ENCODE measurements around the gene ANO4.

ANO4 gene

DNA sequence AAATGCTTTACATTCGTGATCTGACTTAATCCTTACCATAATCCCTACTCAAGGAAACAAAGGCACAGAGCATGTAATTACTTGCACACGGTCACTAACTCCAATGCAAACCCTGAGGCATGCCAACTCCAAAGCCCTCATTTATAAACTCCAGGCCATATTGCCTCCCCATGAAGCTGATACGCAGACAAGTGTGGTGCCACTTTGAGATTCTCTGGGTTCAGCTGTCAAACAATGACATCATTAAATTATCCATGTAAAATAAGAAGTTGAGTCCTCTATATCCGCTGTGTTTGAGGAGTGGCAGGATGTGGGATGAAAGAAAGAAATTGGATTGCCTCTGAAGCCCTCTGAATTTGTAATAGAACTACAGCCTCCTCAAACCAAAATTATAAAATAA lies 62.8 kb downstream of the ANO4 start:
- DNase-seq (ENCODE audit: low read depth) = no peak
- TF ChIP-seq, protein P1, sequence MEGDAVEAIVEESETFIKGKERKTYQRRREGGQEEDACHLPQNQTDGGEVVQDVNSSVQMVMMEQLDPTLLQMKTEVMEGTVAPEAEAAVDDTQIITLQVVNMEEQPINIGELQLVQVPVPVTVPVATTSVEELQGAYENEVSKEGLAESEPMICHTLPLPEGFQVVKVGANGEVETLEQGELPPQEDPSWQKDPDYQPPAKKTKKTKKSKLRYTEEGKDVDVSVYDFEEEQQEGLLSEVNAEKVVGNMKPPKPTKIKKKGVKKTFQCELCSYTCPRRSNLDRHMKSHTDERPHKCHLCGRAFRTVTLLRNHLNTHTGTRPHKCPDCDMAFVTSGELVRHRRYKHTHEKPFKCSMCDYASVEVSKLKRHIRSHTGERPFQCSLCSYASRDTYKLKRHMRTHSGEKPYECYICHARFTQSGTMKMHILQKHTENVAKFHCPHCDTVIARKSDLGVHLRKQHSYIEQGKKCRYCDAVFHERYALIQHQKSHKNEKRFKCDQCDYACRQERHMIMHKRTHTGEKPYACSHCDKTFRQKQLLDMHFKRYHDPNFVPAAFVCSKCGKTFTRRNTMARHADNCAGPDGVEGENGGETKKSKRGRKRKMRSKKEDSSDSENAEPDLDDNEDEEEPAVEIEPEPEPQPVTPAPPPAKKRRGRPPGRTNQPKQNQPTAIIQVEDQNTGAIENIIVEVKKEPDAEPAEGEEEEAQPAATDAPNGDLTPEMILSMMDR (conservative IDR thresholded peaks at IDR 0.05; ENCODE audit: low read length) = no peak
- H3K4me3 ChIP-seq (ENCODE audit: low read length) = no peak overlapping the region

GRCh38 chr12:100857971-100858370 lies 63.4 kb downstream of the ANO4 start:
- TF ChIP-seq, protein P1 (conservative IDR thresholded peaks at IDR 0.05; ENCODE audit: low read length) = no peak
- peak; percentile 43 for DNase-seq (ENCODE audit: low read depth)
- H3K4me3 ChIP-seq (ENCODE audit: low read length) = no peak overlapping the region

DNA sequence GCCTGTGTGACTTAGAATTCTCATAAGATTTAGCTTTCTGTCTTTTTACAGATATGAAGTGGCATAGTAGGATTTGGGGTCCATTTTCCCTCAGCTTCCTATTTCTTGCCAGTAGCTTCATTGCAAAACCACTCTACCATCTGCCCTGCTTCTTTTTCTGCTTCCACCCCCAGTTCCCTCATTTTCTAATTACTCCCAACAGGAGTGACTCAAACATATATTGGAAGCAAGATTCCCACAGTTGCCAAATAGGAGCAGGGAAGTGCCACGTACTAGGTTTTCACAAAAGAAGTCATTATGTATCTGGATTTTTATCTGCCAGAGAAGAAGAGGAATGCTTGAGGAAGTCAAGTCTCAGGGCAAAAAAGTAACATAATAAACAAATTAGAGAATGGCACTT lies 64.1 kb downstream of the ANO4 start:
- TF ChIP-seq, protein P1 (conservative IDR thresholded peaks at IDR 0.05; ENCODE audit: low read length) = no peak
- H3K4me3 ChIP-seq (ENCODE audit: low read length) = no peak overlapping the region
- DNase-seq (ENCODE audit: low read depth) = peak; percentile 75

DNA sequence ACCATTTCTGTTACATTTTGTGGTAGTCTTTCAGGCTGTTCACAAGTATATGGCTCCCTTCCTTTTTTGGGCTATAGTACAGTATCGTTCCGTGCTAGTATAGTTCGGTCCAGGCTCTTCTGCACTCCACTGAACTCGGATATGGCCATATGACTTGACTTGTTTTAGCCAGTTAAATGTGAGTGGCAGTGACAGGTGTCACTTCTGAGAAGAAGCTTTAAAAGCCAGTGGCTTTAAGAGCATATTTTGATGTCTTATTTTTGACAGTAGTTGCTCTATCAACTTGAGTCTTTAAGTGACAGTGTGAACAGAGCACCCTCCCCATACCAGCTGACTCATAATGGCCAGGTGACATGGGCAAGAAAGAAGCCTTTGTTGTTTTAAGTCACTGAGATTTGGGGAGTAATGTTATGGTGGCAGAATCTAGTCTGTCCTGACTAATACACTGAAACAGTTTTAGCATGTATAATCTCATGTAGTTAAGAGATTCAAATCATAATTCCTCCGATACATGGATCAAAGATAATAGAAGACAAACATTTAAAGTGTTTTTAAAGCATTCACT lies 64.6 kb downstream of the ANO4 start:
- no peak for DNase-seq (ENCODE audit: low read depth)
- TF ChIP-seq, protein P1 (conservative IDR thresholded peaks at IDR 0.05; ENCODE audit: low read length) = no peak

GRCh38 chr12:100860611-100861010 lies 66.0 kb downstream of the ANO4 start:
- H3K4me3 ChIP-seq (ENCODE audit: low read length) = no peak overlapping the region
- DNase-seq (ENCODE audit: low read depth) = no peak
- TF ChIP-seq, protein P1 (conservative IDR thresholded peaks at IDR 0.05; ENCODE audit: low read length) = no peak

More for the DNA sequence above, 64.6 kb downstream of the ANO4 start:
- H3K4me3 ChIP-seq (ENCODE audit: low read length) = no peak overlapping the region

DNA sequence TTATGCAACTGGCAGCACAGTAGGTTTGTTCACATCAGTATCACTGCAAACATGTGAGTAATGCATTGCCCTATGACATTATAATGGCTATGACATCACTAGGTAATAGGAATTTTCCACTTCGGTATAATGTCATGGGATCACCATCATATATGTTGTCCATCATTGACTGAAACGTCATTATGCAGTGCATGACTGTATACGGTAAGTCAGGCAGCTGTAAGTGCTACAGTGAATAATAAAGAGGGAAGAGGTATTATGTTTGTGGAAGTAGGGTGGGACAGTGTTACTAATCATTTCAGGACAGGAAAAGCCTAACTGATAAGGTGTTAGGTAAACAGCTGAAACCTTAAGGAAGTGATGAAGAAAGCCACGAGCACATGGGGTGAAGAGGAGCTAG lies 68.1 kb downstream of the ANO4 start:
- DNase-seq (ENCODE audit: low read depth) = no peak
- TF ChIP-seq, protein P1 (conservative IDR thresholded peaks at IDR 0.05; ENCODE audit: low read length) = no peak
- no peak overlapping the region for H3K4me3 ChIP-seq (ENCODE audit: low read length)

- no peak overlapping the region for H3K4me3 ChIP-seq (ENCODE audit: low read length)
- no peak for DNase-seq (ENCODE audit: low read depth)
- TF ChIP-seq, protein P1 (conservative IDR thresholded peaks at IDR 0.05; ENCODE audit: low read length) = no peak
Observed at GRCh38 chr12:100864366-100864765, 69.8 kb downstream of the ANO4 start.

Data from AG10803 (cell line).